GM18870 (cell line): ENCODE data around the gene FXYD2.
"Not testable (repeated sequence)": the region's sequence is repeated elsewhere in the genome, so short reads cannot be mapped to it uniquely, and the experiment has no call there.

Experiments
- ATAC-seq: cut with Tn5 transposase; IDR thresholded peaks from one replicate; pipeline ENCODE4 v1.9.1; 2021; ENCODE audit warnings: moderate library complexity; ENCODE audit not compliant: unreplicated experiment

The FXYD2 gene

GRCh38 chr11:117824571-117825537 is at the start of gene FXYD2:
Gene FXYD2, minus strand, starts transcription at chr11:117824744. Its CDS starts 66 bp downstream, at chr11:117824678.
- ATAC-seq, result no peak

- ATAC-seq, result no peak
Measured at GRCh38 chr11:117873828-117874125, 49.2 kb upstream of the FXYD2 start.

GRCh38 chr11:117872975-117873827 is 48.7 kb upstream of the FXYD2 start:
- no peak for ATAC-seq

- ATAC-seq, result no peak
Measured at GRCh38 chr11:117872420-117872961, 47.9 kb upstream of the FXYD2 start.

GRCh38 chr11:117871784-117872183 is 47.2 kb upstream of the FXYD2 start:
- ATAC-seq, result no peak

- ATAC-seq, result no peak
Measured at GRCh38 chr11:117871160-117871559, 46.6 kb upstream of the FXYD2 start.

- no peak for ATAC-seq
Measured at GRCh38 chr11:117870103-117870952, 45.8 kb upstream of the FXYD2 start.

GRCh38 chr11:117869604-117870003 is 45.1 kb upstream of the FXYD2 start:
- ATAC-seq, result no peak

- no peak for ATAC-seq
Measured at GRCh38 chr11:117868815-117869561, 44.4 kb upstream of the FXYD2 start.

GRCh38 chr11:117868088-117868487 is 43.5 kb upstream of the FXYD2 start:
- ATAC-seq, result no peak

GRCh38 chr11:117866526-117866925 is 42.0 kb upstream of the FXYD2 start:
- no peak for ATAC-seq

GRCh38 chr11:117865546-117865945 is 41.0 kb upstream of the FXYD2 start:
- not testable (repeated sequence) for ATAC-seq

GRCh38 chr11:117863383-117863782 is 38.8 kb upstream of the FXYD2 start:
- no peak for ATAC-seq

GRCh38 chr11:117862753-117863152 is 38.2 kb upstream of the FXYD2 start:
- no peak for ATAC-seq

- ATAC-seq, result no peak
Measured at GRCh38 chr11:117862019-117862725, 37.6 kb upstream of the FXYD2 start.

GRCh38 chr11:117861151-117862018 is 36.8 kb upstream of the FXYD2 start:
- no peak for ATAC-seq

- ATAC-seq, result no peak
Measured at GRCh38 chr11:117860139-117860538, 35.6 kb upstream of the FXYD2 start.

GRCh38 chr11:117859488-117860112 is 35.1 kb upstream of the FXYD2 start:
- no peak for ATAC-seq
